SU-DHL-6 (cell line): ENCODE measurements around the gene CXXC4.

ENCODE experiments used
- H2AFZ ChIP-seq: fragments of 200-600 bp; sonication (generic); 2 replicates; pipeline ENCODE4 v1.6.1; 2014; ENCODE audit warnings: low read depth, mild to moderate bottlenecking, moderate library complexity, mixed read lengths, antibody characterized with exemption, low read length; ENCODE audit not compliant: severe bottlenecking
- H3F3A ChIP-seq: fragments of 200-600 bp; shearing (Covaris generic); 2 replicates; pipeline ENCODE4 v1.6.0; 2016; ENCODE audit warnings: antibody characterized with exemption, mild to moderate bottlenecking; ENCODE audit not compliant: insufficient read depth
- H3K27ac ChIP-seq: fragments of 200-600 bp; sonication (generic); 2 replicates; pipeline ENCODE4 v1.5.1; 2016; ENCODE audit warnings: low read depth, mild to moderate bottlenecking, low read length, moderate library complexity, mixed read lengths
- H3K27me3 ChIP-seq: fragments of 200-600 bp; sonication (generic), shearing (Covaris generic); 2 replicates; pipeline ENCODE4 v1.6.0; 2014; ENCODE audit warnings: mild to moderate bottlenecking, low read length
- H3K36me3 ChIP-seq: fragments of 200-600 bp; sonication (generic); 2 replicates; pipeline ENCODE4 v1.6.1; 2014; ENCODE audit warnings: mild to moderate bottlenecking, low read length, mixed read lengths
- H3K4me2 ChIP-seq: fragments of 300-600, 200-600 bp; shearing (Covaris generic), sonication (generic); 2 replicates; pipeline ENCODE4 v1.6.0; 2014; ENCODE audit warnings: low read length, low read depth, mild to moderate bottlenecking; ENCODE audit not compliant: poor library complexity, severe bottlenecking
- H3K4me3 ChIP-seq: fragments of 200-600 bp; sonication (generic); 2 replicates; pipeline ENCODE4 v1.5.1; 2014; ENCODE audit warnings: antibody characterized with exemption, low read length, mild to moderate bottlenecking, mixed read lengths; ENCODE audit not compliant: insufficient read depth, poor library complexity, severe bottlenecking
- H3K79me2 ChIP-seq: fragments of 200-600 bp; sonication (generic); 2 replicates; pipeline ENCODE4 v1.6.1; 2014; ENCODE audit warnings: mild to moderate bottlenecking, low read length, moderate library complexity; ENCODE audit not compliant: insufficient read depth
- H3K9ac ChIP-seq: fragments of 200-600 bp; sonication (generic); 2 replicates; pipeline ENCODE4 v1.7.0; 2014; ENCODE audit warnings: mild to moderate bottlenecking, low read length
- H3K9me2 ChIP-seq: fragments of 200-600 bp; sonication (generic); replicated peaks from 2 replicates; pipeline ENCODE4 v1.6.1; 2014; ENCODE audit warnings: low read length; ENCODE audit not compliant: insufficient read depth
- H3K9me3 ChIP-seq: fragments of 200-600 bp; sonication (generic); 2 replicates; pipeline ENCODE4 v1.6.1; 2014; ENCODE audit warnings: low read length, mixed read lengths; ENCODE audit not compliant: insufficient read depth
- H4K20me1 ChIP-seq: fragments of 200-600 bp; sonication (generic); 2 replicates; pipeline ENCODE4 v1.6.1; 2014; ENCODE audit warnings: low read depth, mild to moderate bottlenecking, antibody characterized with exemption, low read length, moderate library complexity, mixed read lengths
- EZH2phosphoT487 ChIP-seq: fragments of 200-600 bp; sonication (generic), shearing (Covaris generic); conservative IDR thresholded peaks from 2 replicates; pipeline ENCODE4 v1.6.1; 2018; ENCODE audit warnings: mild to moderate bottlenecking, antibody characterized with exemption, low read length, moderate library complexity, mixed read lengths
- TF ChIP-seq, protein P1 (sequence below): fragments of 200-600 bp; sonication (generic); IDR thresholded peaks from one replicate; pipeline ENCODE4 v1.5.1; 2017; ENCODE audit warnings: antibody characterized with exemption, mild to moderate bottlenecking, low read length, moderate library complexity; ENCODE audit not compliant: insufficient read depth, poor library complexity, severe bottlenecking

The CXXC4 gene

GRCh38 chr4:104470770-104471169, 23.9 kb downstream of the CXXC4 start:
- H3K36me3 ChIP-seq = no peaks in the 10 kb centered on the region
- TF ChIP-seq, protein P1, sequence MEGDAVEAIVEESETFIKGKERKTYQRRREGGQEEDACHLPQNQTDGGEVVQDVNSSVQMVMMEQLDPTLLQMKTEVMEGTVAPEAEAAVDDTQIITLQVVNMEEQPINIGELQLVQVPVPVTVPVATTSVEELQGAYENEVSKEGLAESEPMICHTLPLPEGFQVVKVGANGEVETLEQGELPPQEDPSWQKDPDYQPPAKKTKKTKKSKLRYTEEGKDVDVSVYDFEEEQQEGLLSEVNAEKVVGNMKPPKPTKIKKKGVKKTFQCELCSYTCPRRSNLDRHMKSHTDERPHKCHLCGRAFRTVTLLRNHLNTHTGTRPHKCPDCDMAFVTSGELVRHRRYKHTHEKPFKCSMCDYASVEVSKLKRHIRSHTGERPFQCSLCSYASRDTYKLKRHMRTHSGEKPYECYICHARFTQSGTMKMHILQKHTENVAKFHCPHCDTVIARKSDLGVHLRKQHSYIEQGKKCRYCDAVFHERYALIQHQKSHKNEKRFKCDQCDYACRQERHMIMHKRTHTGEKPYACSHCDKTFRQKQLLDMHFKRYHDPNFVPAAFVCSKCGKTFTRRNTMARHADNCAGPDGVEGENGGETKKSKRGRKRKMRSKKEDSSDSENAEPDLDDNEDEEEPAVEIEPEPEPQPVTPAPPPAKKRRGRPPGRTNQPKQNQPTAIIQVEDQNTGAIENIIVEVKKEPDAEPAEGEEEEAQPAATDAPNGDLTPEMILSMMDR = no peak
- TF ChIP-seq EZH2phosphoT487 = no peak
- H2AFZ ChIP-seq = no peak overlapping the region

DNA sequence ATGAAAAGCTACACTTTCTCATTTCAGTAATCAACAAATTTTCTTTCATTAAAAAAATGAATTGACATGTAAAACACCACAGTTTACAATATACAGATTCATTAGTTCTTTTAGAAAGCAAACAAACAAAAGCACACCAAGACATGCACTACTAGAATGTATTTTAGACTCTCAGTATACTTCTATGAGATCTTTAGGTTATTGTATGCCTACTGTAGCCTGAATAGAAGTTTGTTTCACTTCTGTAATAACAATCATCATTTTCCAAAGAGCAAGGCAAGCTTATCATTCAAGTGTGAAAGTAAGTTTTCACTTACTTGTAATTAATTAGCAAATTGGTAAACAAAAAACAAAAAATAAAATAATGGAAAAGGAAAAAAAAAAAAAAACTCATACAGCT, 24.9 kb downstream of the CXXC4 start:
- Histone ChIP-seq H3K9ac (no peak overlapping the region), H3K9me3 (no peaks in the 10 kb centered on the region), H3F3A (no peaks in the 10 kb centered on the region), H3K36me3 (no peaks in the 10 kb centered on the region), H3K27ac (no peak overlapping the region), H2AFZ (no peak overlapping the region), H3K4me3 (no peak overlapping the region), H3K4me2 (no peak overlapping the region), H3K27me3 (no peaks in the 10 kb centered on the region), H3K79me2 (no peaks in the 10 kb centered on the region), H4K20me1 (no peaks in the 10 kb centered on the region), H3K9me2 (no peaks in the 10 kb centered on the region)
- TF ChIP-seq, protein P1 = no peak
- TF ChIP-seq EZH2phosphoT487 = no peak

More at GRCh38 chr4:104470770-104471169, 23.9 kb downstream of the CXXC4 start:
- H3F3A ChIP-seq = no peaks in the 10 kb centered on the region
- H3K4me3 ChIP-seq = no peak overlapping the region
- H3K27ac ChIP-seq = no peak overlapping the region
- no peak overlapping the region for H3K4me2 ChIP-seq
- H4K20me1 ChIP-seq = no peaks in the 10 kb centered on the region
- H3K9ac ChIP-seq = no peak overlapping the region
- H3K79me2 ChIP-seq = no peaks in the 10 kb centered on the region
- no peaks in the 10 kb centered on the region for H3K9me2 ChIP-seq
- H3K9me3 ChIP-seq = no peaks in the 10 kb centered on the region
- no peaks in the 10 kb centered on the region for H3K27me3 ChIP-seq

GRCh38 chr4:104465619-104466018, 29.1 kb downstream of the CXXC4 start:
- no peak overlapping the region for H3K9ac ChIP-seq
- H3K9me3 ChIP-seq = no peaks in the 10 kb centered on the region
- H3K27me3 ChIP-seq = no peaks in the 10 kb centered on the region
- no peak overlapping the region for H3K27ac ChIP-seq
- H3K4me3 ChIP-seq = no peak overlapping the region
- no peaks in the 10 kb centered on the region for H3K36me3 ChIP-seq
- H3F3A ChIP-seq = no peaks in the 10 kb centered on the region
- no peak overlapping the region for H3K4me2 ChIP-seq
- TF ChIP-seq, protein P1 = no peak
- no peak for TF ChIP-seq EZH2phosphoT487
- no peak overlapping the region for H2AFZ ChIP-seq
- H3K79me2 ChIP-seq = no peaks in the 10 kb centered on the region
- no peaks in the 10 kb centered on the region for H4K20me1 ChIP-seq
- H3K9me2 ChIP-seq = no peaks in the 10 kb centered on the region

DNA sequence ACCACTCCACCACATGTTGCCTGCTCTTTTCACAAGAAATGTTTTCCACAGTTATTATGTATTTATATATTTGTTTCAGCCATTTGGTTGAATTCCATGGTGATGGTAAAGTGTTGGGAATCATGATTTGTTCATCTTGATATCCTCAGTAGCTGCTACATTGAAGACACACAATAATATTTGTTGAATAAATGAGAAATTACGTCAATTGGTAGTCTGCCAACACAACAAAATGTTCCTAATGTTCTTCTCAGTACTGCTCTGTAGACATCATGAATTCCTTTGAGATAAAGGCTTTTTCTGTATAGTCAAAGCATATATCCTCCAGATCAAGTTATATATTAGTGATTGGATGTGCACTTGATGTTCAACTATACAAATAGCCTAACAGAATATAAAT, 29.5 kb downstream of the CXXC4 start:
- Histone ChIP-seq H3F3A (no peaks in the 10 kb centered on the region), H2AFZ (no peak overlapping the region), H3K79me2 (no peaks in the 10 kb centered on the region), H3K4me3 (no peak overlapping the region), H4K20me1 (no peaks in the 10 kb centered on the region), H3K9ac (no peak overlapping the region), H3K27ac (no peak overlapping the region), H3K4me2 (no peak overlapping the region), H3K27me3 (no peaks in the 10 kb centered on the region), H3K36me3 (no peaks in the 10 kb centered on the region), H3K9me3 (no peaks in the 10 kb centered on the region), H3K9me2 (no peaks in the 10 kb centered on the region)
- TF ChIP-seq, protein P1 = no peak
- TF ChIP-seq EZH2phosphoT487 = no peak
